ENCODE data around the gene SH3D21. TPM values are rescaled to one million over a fixed set of nuclear protein-coding genes. Genes with fewer than 3 reads are reported as not detected.

The SH3D21 gene
- total and polyA plus RNA-seq, 12 donors, result 0.69 to 18.4 (median 1.8) TPM

DNA sequence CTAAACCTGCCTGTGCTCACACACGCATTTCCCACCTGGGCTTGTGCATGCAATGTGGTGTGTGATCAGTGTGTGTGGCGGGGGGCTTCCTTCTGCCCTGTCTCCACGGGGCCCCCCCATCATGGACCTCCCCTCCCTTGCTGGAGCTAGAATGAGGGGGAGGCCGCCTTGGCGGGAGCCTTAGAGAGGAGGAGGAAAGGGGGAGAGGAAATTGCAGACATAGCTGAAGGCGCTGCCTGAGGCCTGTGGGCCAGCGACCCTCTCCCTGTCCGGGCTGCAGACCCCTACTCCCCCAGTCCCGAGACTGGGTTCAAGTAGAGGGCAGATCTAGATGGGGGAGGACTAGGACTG is 18.2 kb downstream of the SH3D21 start:
- Histone ChIP-seq H3K36me3 (replicated peaks in 1 of 2) (no peaks in the 10 kb centered on the region), H3K27ac (peak overlapping the region in 3 of 5 donors; percentile 71 to 96 (median 84)), H3K4me3 (peak overlapping the region in 1 of 4 donors; percentile 85), H3K9me3 (replicated peaks in 1 of 3) (no peaks in the 10 kb centered on the region), H3K4me1 (replicated peaks in 1 of 2) (peaks cover 22 to 38% of the 10 kb centered on the region in 2 donors), H3K27me3 (no peaks in the 10 kb centered on the region)
- TF ChIP-seq, protein P1, sequence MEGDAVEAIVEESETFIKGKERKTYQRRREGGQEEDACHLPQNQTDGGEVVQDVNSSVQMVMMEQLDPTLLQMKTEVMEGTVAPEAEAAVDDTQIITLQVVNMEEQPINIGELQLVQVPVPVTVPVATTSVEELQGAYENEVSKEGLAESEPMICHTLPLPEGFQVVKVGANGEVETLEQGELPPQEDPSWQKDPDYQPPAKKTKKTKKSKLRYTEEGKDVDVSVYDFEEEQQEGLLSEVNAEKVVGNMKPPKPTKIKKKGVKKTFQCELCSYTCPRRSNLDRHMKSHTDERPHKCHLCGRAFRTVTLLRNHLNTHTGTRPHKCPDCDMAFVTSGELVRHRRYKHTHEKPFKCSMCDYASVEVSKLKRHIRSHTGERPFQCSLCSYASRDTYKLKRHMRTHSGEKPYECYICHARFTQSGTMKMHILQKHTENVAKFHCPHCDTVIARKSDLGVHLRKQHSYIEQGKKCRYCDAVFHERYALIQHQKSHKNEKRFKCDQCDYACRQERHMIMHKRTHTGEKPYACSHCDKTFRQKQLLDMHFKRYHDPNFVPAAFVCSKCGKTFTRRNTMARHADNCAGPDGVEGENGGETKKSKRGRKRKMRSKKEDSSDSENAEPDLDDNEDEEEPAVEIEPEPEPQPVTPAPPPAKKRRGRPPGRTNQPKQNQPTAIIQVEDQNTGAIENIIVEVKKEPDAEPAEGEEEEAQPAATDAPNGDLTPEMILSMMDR (IDR thresholded peaks at IDR 0.05), result no peak
- TF ChIP-seq POLR2A (IDR thresholded peaks at IDR 0.05), result no peak
- no peak for DNase-seq
- WGBS, 4 donors, result 23 to 42% (median 31%) methylated on average over 6 to 9 of the region's 9 CpGs
- intact Hi-C loops (cut with DNase I), result no loop called here

GRCh38 chr1:36326499-36326898 is 20.3 kb downstream of the SH3D21 start:
- Histone ChIP-seq H3K27me3 (no peaks in the 10 kb centered on the region), H3K27ac (no peak overlapping the region), H3K9me3 (replicated peaks in 1 of 3) (no peaks in the 10 kb centered on the region), H3K4me1 (replicated peaks in 1 of 2) (peaks cover 12 to 29% of the 10 kb centered on the region in 2 donors), H3K36me3 (replicated peaks in 1 of 2) (no peaks in the 10 kb centered on the region), H3K4me3 (no peak overlapping the region)
- no peak for DNase-seq
- TF ChIP-seq POLR2A (IDR thresholded peaks at IDR 0.05), result no peak
- TF ChIP-seq, protein P1 (IDR thresholded peaks at IDR 0.05), result no peak
- 55 to 66% (median 63%) methylated on average over 6 of the region's 6 CpGs for WGBS, 4 donors
- intact Hi-C loops (cut with DNase I), result no loop called here

DNA sequence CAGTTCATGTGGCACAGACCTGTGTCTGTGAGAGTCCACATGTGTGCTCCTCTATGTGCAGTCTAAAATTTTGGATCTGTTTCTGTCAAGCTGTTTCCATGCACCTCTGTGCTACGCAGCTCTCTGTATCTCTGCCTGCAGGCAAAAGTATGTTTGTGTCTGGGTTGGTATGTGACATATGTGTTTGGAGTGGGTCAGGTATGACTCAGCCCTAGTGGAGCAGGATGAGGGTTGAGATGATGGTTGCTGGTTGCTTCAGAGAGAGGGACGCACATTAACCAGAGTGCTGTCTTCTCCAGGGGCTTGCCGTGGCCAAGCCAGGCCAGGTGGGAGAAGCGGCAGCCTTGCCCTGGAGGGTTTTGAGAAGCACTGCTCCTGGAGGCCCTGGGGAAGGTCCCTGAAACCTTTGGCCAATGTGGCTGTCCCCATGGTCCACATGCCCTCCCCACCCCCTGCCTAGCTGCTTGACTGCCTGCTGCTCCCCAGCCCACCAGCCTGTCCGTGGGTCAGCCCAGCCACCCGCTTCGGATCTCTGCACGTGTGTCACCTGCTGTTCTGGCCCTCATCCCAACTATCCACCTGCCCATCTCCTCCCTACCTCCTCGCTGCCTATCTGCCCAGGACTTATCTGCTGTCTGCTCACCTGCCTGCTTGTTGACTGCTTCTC is 21.4 kb downstream of the SH3D21 start:
- no peaks in the 10 kb centered on the region for H3K36me3 ChIP-seq (replicated peaks in 1 of 2)
- TF ChIP-seq, protein P1 (IDR thresholded peaks at IDR 0.05), result no peak
- TF ChIP-seq POLR2A (IDR thresholded peaks at IDR 0.05), result no peak
- H3K4me1 ChIP-seq (replicated peaks in 1 of 2), result peaks cover 12 to 25% of the 10 kb centered on the region in 2 donors
- no peak overlapping the region for H3K27ac ChIP-seq
- intact Hi-C loops (cut with DNase I), result no loop called here
- H3K4me3 ChIP-seq, result no peak overlapping the region
- H3K27me3 ChIP-seq, result no peaks in the 10 kb centered on the region
- H3K9me3 ChIP-seq (replicated peaks in 1 of 3), result no peaks in the 10 kb centered on the region
- WGBS, 4 donors, result 86 to 94% (median 92%) methylated on average over 9 of the region's 9 CpGs
- DNase-seq, result no peak

DNA sequence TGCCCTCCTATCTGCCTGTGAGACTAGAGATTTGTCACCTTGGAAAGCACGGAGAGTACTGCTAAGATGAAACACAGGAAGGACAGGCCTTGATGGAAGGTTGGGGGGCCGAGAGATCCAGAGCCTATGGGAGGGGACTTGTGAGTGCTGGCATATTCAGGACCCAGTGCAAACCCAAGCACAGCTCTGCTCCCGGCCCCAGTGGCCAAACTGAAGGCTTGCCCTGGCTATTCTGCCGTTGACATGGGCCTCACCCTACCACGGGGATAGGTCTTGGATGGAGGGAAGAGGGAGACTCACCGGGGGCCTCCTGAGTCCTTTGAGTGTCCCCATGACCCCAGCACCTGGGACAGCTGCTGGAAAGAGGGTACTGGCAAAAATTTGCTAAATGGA is 21.9 kb downstream of the SH3D21 start:
- TF ChIP-seq, protein P1 (IDR thresholded peaks at IDR 0.05), result no peak
- no peak for TF ChIP-seq POLR2A (IDR thresholded peaks at IDR 0.05)
- no peak overlapping the region for H3K4me3 ChIP-seq
- WGBS, 4 donors, result 85 to 94% (median 87%) methylated on average over 5 to 6 of the region's 6 CpGs
- no peaks in the 10 kb centered on the region for H3K27me3 ChIP-seq
- no peaks in the 10 kb centered on the region for H3K9me3 ChIP-seq (replicated peaks in 1 of 3)
- no peak overlapping the region for H3K27ac ChIP-seq
- no peaks in the 10 kb centered on the region for H3K36me3 ChIP-seq (replicated peaks in 1 of 2)
- no peak for DNase-seq
- intact Hi-C loops (cut with DNase I), result no loop called here
- peaks cover 12 to 20% of the 10 kb centered on the region in 2 donors for H3K4me1 ChIP-seq (replicated peaks in 1 of 2)
